HCT116 (cell line): ENCODE results near the gene CEP43. TPM values are rescaled to one million over a fixed set of nuclear protein-coding genes. Genes with fewer than 3 reads are reported as not detected.

Source experiments
- ATAC-seq: fragments of 200-7000 bp; cut with Tn5 transposase; 2 replicates; pipeline ENCODE4 v1.9.1; 2020; ENCODE audit warnings: mild to moderate bottlenecking, moderate library complexity
- BruUV-seq: library from RNA; stranded (reverse); fragments of 400-500 nt; replicated peaks from 2 replicates; lab custom pipeline; 2021; lab: Mats Ljungman, UMichigan
- CTCF ChIA-PET: fragments of 300-600 bp; sonication (Branson Sonifier 250); formaldehyde crosslinking; loops from one replicate; lab custom pipeline; 2021; ENCODE audit warnings: antibody characterized with exemption; lab: Charles Lee
- POLR2A ChIA-PET: fragments of 300-600, 350-600 bp; sonication (Branson Sonifier 250); formaldehyde crosslinking; loops from one replicate; lab custom pipeline; 2021; ENCODE audit warnings: antibody characterized with exemption; lab: Charles Lee
- RAD21 ChIA-PET, 2 experiments: fragments of 300-600 bp; sonication (Branson Sonifier 250); formaldehyde crosslinking; loops; one replicate each; lab custom pipeline; 2023; ENCODE audit warnings: low total read pairs in 2 of 2; ENCODE audit not compliant: uncharacterized antibody in 2 of 2, unreplicated experiment in 2 of 2, low non-redundant PET in 1 of 2; lab: Charles Lee
- DNase-seq: peaks from one replicate; pipeline ENCODE4 v3.0.0-alpha.2; 2010; ENCODE audit warnings: low read depth, low spot score
- H2AFZ ChIP-seq: fragments of 200-600 bp; shearing (Covaris generic), sonication (generic); 2 replicates; pipeline ENCODE4 v1.6.1; 2017; ENCODE audit warnings: low read depth, mixed run types, mixed read lengths, antibody characterized with exemption, low read length; ENCODE audit not compliant: poor library complexity, severe bottlenecking
- H3K27ac ChIP-seq: 2 replicates; pipeline ENCODE4 v1.5.1; 2012; ENCODE audit warnings: low read depth, low read length
- H3K27me3 ChIP-seq: fragments of 200-600 bp; sonication (generic); 2 replicates; pipeline ENCODE4 v1.6.1; 2016; ENCODE audit warnings: mixed run types, low read length, mixed read lengths; ENCODE audit not compliant: insufficient read depth
- H3K36me3 ChIP-seq, 2 experiments: fragments of 200-500 bp in 1 of 2; fragments of 200-600 bp in 1 of 2; sonication (Bioruptor generic) in 1 of 2; sonication (generic) in 1 of 2; 2 replicates each; pipeline versions ENCODE4 v1.5.1 to v1.6.1; 2014 to 2016; ENCODE audit warnings: low read length in 2 of 2, inconsistent platforms in 1 of 2, mixed read lengths in 1 of 2, mixed run types in 1 of 2; ENCODE audit not compliant: insufficient read depth in 2 of 2, control insufficient read depth in 1 of 2
- H3K4me1 ChIP-seq, 2 experiments: fragments of 200-600 bp in 1 of 2; sonication (generic) in 1 of 2; 2 replicates each; pipeline versions ENCODE4 v1.5.1 to v1.6.1; 2012 to 2017; ENCODE audit warnings: low read length in 2 of 2, inconsistent platforms in 1 of 2, mild to moderate bottlenecking in 1 of 2, mixed read lengths in 1 of 2, mixed run types in 1 of 2, moderate library complexity in 1 of 2; ENCODE audit not compliant: insufficient read depth in 2 of 2, control insufficient read depth in 1 of 2
- H3K4me2 ChIP-seq: fragments of 200-600 bp; sonication (generic); 2 replicates; pipeline ENCODE4 v1.6.1; 2017; ENCODE audit warnings: mixed run types, low read length, mixed read lengths
- H3K4me3 ChIP-seq, 2 experiments: fragments of 200-600 bp in 1 of 2; sonication (generic) in 1 of 2; replicated peaks in 1 of 2; 2 replicates each; pipeline ENCODE4 v1.5.1; 2011 to 2016; ENCODE audit warnings: low read length in 2 of 2, control low read depth in 1 of 2, low read depth in 1 of 2, mild to moderate bottlenecking in 1 of 2, mixed read lengths in 1 of 2, mixed run types in 1 of 2
- H3K79me2 ChIP-seq: fragments of 200-600 bp; sonication (generic); 2 replicates; pipeline ENCODE4 v1.6.1; 2017; ENCODE audit warnings: mild to moderate bottlenecking, mixed run types, low read length, moderate library complexity, mixed read lengths; ENCODE audit not compliant: insufficient read depth
- H3K9ac ChIP-seq: fragments of 200-600 bp; sonication (generic); 2 replicates; pipeline ENCODE4 v1.6.1; 2016; ENCODE audit warnings: low read length, mixed read lengths
- H3K9me2 ChIP-seq: fragments of 200-600 bp; sonication (generic), shearing (Covaris generic); 2 replicates; pipeline ENCODE4 v1.6.1; 2017; ENCODE audit warnings: mixed run types, mild to moderate bottlenecking, moderate library complexity; ENCODE audit not compliant: insufficient read depth
- H3K9me3 ChIP-seq, 2 experiments: fragments of 200-500 bp in 1 of 2; fragments of 200-600 bp in 1 of 2; sonication (Bioruptor generic) in 1 of 2; sonication (generic) in 1 of 2; 2 replicates each; pipeline ENCODE4 v1.6.1; 2014 to 2017; ENCODE audit warnings: low read length in 2 of 2, mixed read lengths in 2 of 2, inconsistent platforms in 1 of 2, low read depth in 1 of 2, mild to moderate bottlenecking in 1 of 2, mixed run types in 1 of 2, moderate library complexity in 1 of 2; ENCODE audit not compliant: control insufficient read depth in 1 of 2, insufficient read depth in 1 of 2
- H4K20me1 ChIP-seq: fragments of 200-600 bp; sonication (generic), shearing (Covaris generic); 2 replicates; pipeline ENCODE4 v1.6.1; 2017; ENCODE audit warnings: mixed run types, mild to moderate bottlenecking, moderate library complexity; ENCODE audit not compliant: insufficient read depth
- CBX3 ChIP-seq: IDR thresholded peaks from 2 replicates; pipeline ENCODE4 v1.6.1; 2012; ENCODE audit warnings: low read depth
- CTCF ChIP-seq, 3 experiments: fragments of 200-600 bp in 1 of 3; sonication (generic) in 1 of 3; IDR thresholded peaks in 2 of 3; conservative IDR thresholded peaks in 1 of 3; 2 replicates each; pipeline ENCODE4 v1.5.1; 2012 to 2017; ENCODE audit warnings: low read depth in 2 of 3, low read length in 2 of 3, antibody characterized with exemption in 1 of 3, borderline replicate concordance in 1 of 3, control low read depth in 1 of 3, mild to moderate bottlenecking in 1 of 3, mixed read lengths in 1 of 3, mixed run types in 1 of 3, moderate library complexity in 1 of 3; ENCODE audit not compliant: insufficient read depth in 1 of 3
- EGR1 ChIP-seq: IDR thresholded peaks from 2 replicates; pipeline ENCODE4 v1.6.1; 2012; ENCODE audit warnings: low read depth
- ELF1 ChIP-seq: IDR thresholded peaks from 2 replicates; pipeline ENCODE4 v1.6.1; 2012; ENCODE audit warnings: low read depth, borderline replicate concordance
- EZH2phosphoT487 ChIP-seq: fragments of 200-600 bp; IDR thresholded peaks from 2 replicates; pipeline ENCODE4 v1.6.1; 2018; ENCODE audit warnings: antibody characterized with exemption, borderline replicate concordance
- JUND ChIP-seq: IDR thresholded peaks from 2 replicates; pipeline ENCODE4 v1.6.1; 2012
- POLR2A ChIP-seq: IDR thresholded peaks from 2 replicates; pipeline ENCODE4 v1.7.0; 2011; ENCODE audit warnings: borderline replicate concordance; ENCODE audit not compliant: insufficient read depth, insufficient read length; ENCODE audit errors: extremely low read depth
- POLR2AphosphoS5 ChIP-seq: IDR thresholded peaks from 2 replicates; pipeline ENCODE4 v1.6.1; 2011; ENCODE audit warnings: mild to moderate bottlenecking, low read depth, low read length, moderate library complexity
- REST ChIP-seq: IDR thresholded peaks from 2 replicates; pipeline ENCODE4 v1.6.1; 2012; ENCODE audit warnings: low read depth
- SIN3A ChIP-seq: IDR thresholded peaks from 2 replicates; pipeline ENCODE4 v1.6.1; 2012; ENCODE audit warnings: low read depth
- SP1 ChIP-seq: IDR thresholded peaks from 2 replicates; pipeline ENCODE4 v1.6.1; 2012; ENCODE audit warnings: low read depth
- TCF7L2 ChIP-seq: IDR thresholded peaks from 2 replicates; pipeline ENCODE4 v1.7.0; 2011; ENCODE audit warnings: borderline replicate concordance, inconsistent platforms; ENCODE audit not compliant: insufficient read depth, insufficient read length; ENCODE audit errors: extremely low read depth
- YY1 ChIP-seq: IDR thresholded peaks from 2 replicates; pipeline ENCODE4 v1.6.1; 2011; ENCODE audit warnings: low read length, low read depth, moderate library complexity, mild to moderate bottlenecking; ENCODE audit not compliant: insufficient replicate concordance; ENCODE audit errors: extremely low read depth
- ZFX ChIP-seq: fragments of 450-650 bp; IDR thresholded peaks from 2 replicates; pipeline ENCODE4 v1.6.1; 2017
- ZNF274 ChIP-seq: fragments of 200-500 bp; sonication (Bioruptor generic); IDR thresholded peaks from 2 replicates; pipeline ENCODE4 v1.6.1; 2014; ENCODE audit warnings: mild to moderate bottlenecking, low read depth, low read length, inconsistent platforms
- intact Hi-C: fragments of 100-400 bp; cut with micrococcal nuclease; formaldehyde crosslinking; loops from 2 replicates; pipeline ENCODE4 v1.10.0; 2022
- total RNA-seq: library from RNA; stranded (reverse); gene quantifications from one replicate; pipeline ENCODE4 v1.2.1, GENCODE V29; 2021; ENCODE audit not compliant: unreplicated experiment

The CEP43 gene
- total RNA-seq, 1 experiment from 2014 or later = 15.8 TPM

GRCh38 chr6:166951670-166952060 lies 47.5 kb upstream of the CEP43 start:
- CTCF ChIA-PET = interaction anchor here (1.0 to 2.9 kb wide), 4 partner anchors 37 to 190 kb away, joined by 3 to 21 read pairs (median 7); no protein-coding TSS in a partner anchor
- Histone ChIP-seq H3K27me3 (no peaks in the 10 kb centered on the region), H3K36me3 (peaks cover 5 to 16% of the 10 kb centered on the region in 2 experiments; a peak in 1 of 4 replicates), H3K9ac (no peak overlapping the region), H3K9me2 (no peaks in the 10 kb centered on the region), H3K4me3 (no peak overlapping the region), H2AFZ (no peak overlapping the region), H4K20me1 (no peaks in the 10 kb centered on the region), H3K79me2 (no peaks in the 10 kb centered on the region), H3K4me1 (peaks cover 0 to 13% of the 10 kb centered on the region in 2 experiments; a peak in 1 of 4 replicates), H3K9me3 (no peaks in the 10 kb centered on the region), H3K4me2 (no peak overlapping the region), H3K27ac (no peak overlapping the region)
- RAD21 ChIA-PET = interaction anchor here (1.0 to 1.7 kb wide), 3 partner anchors 165 to 177 kb away, joined by 3 to 6 read pairs (median 3); no protein-coding TSS in a partner anchor
- POLR2A ChIA-PET = no interaction called here
- ATAC-seq = no peak
- no peak for DNase-seq
- no peak for TF ChIP-seq ZFX
- TF ChIP-seq TCF7L2 = no peak
- TF ChIP-seq SP1 = no peak
- no TSS peak for BruUV-seq
- intact Hi-C loops = loop anchor here (1.0 to 2.0 kb wide), 2 partner anchors 165 to 176 kb away; no protein-coding TSS in a partner anchor

GRCh38 chr6:166952121-166952520 lies 47.1 kb upstream of the CEP43 start:
- Histone ChIP-seq H3K9me2 (no peaks in the 10 kb centered on the region), H4K20me1 (no peaks in the 10 kb centered on the region), H3K79me2 (no peaks in the 10 kb centered on the region), H3K9ac (no peak overlapping the region), H3K4me2 (no peak overlapping the region), H3K9me3 (no peaks in the 10 kb centered on the region), H3K27ac (no peak overlapping the region), H3K27me3 (no peaks in the 10 kb centered on the region), H3K4me1 (peaks cover 0 to 18% of the 10 kb centered on the region in 2 experiments; a peak in 2 of 4 replicates), H3K4me3 (no peak overlapping the region), H2AFZ (no peak overlapping the region), H3K36me3 (0 out of 4 replicates have a peak, but pooled peaks cover 2 to 13% of the 10 kb centered on the region in 2 experiments)
- ChIA-PET CTCF (interaction anchor here (1.2 to 2.9 kb wide), 3 partner anchors 36 to 177 kb away, joined by 3 to 21 read pairs (median 11); no protein-coding TSS in a partner anchor), RAD21 (interaction anchor here (1.0 to 1.7 kb wide), 3 partner anchors 165 to 177 kb away, joined by 3 to 6 read pairs (median 3); no protein-coding TSS in a partner anchor), POLR2A (no interaction called here)
- DNase-seq = no peak
- intact Hi-C loops = no loop called here
- ATAC-seq = no peak
- no TSS peak for BruUV-seq
- TF ChIP-seq ELF1 (no peak), ZNF274 (no peak), CTCF (IDR thresholded peaks at IDR 0.05 in 2 of 3, conservative IDR thresholded peaks at IDR 0.05 in 1 of 3; ENCODE audit: borderline replicate concordance in 1 of 3, insufficient read depth in 1 of 3, low read depth in 2 of 3, low read length in 2 of 3) (no peak), EZH2phosphoT487 (no peak), CBX3 (no peak), ZFX (no peak), JUND (no peak), POLR2A (no peak), EGR1 (no peak), SIN3A (no peak), YY1 (no peak), TCF7L2 (no peak), POLR2AphosphoS5 (no peak), REST (no peak)
